GM18517 (cell line): ENCODE measurements around the gene NBR1.
A peak's percentile ranks its signal among the peaks of the same experiment; 100 is the strongest.
"Not testable (repeated sequence)": the region's sequence is repeated elsewhere in the genome, so short reads cannot be mapped to it uniquely, and the experiment has no call there.

Experiments used
- ATAC-seq: cut with Tn5 transposase; IDR thresholded peaks from one replicate; pipeline ENCODE4 v1.9.1; 2021; ENCODE audit warnings: mild to moderate bottlenecking, moderate library complexity; ENCODE audit not compliant: unreplicated experiment

The NBR1 gene

DNA sequence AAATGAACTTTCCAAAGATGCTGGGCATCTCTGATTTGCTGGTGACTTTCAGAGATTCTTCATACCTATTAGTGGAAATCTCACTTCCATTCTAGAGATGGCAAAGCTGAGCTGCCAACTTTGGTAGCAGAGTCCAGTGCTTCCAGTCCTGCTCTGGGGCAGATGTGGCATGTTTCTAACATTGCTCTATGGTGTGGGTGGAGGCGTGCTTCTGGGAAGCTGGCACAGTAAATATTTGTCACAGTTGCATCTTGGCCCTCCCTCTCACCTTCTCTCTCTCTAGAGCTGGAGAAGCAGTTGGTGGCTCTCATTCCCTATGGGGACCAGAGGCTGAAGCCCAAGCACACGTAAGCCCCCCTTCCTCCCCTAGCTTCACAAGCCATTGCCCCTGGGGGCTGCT is 42.5 kb downstream of the NBR1 start:
- ATAC-seq, result no peak

DNA sequence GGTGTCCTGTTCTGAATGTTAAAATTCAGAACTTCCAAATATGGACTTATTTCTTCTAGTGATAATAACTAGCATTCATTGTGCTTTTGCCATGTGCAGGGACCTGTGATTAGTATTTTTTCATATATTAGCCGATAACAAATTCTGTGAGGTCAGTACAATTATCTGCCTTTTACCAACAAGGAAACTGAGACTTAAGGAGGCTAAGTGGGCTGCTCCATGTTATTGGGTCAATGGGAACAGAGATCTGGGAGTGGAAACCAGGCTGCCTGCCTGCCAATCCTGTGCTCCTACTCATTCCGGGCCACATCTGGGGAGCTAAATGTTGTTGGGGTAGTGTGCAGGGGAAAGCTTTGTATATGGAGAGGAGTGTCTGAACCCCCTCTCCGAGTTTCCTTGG is 44.3 kb downstream of the NBR1 start:
- no peak for ATAC-seq

DNA sequence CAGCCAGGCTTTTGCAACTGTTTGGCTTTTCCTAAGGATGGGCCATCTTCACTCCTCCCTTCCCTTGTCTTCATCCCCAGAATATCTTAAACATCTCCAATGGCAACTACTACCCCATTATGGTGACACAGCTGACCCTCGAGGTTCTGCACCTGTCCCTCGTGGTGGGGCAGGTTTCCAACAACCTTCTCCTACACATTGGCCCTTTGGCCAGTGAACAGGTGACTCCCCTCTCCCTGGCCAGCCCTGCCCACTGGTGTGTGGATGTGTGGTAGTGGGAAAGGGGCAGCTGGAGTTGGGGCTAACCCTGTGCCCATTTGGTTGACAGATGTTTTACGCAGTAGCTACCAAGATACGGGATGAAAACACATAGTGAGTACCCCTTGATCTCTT is 45.4 kb downstream of the NBR1 start:
- no peak for ATAC-seq

DNA sequence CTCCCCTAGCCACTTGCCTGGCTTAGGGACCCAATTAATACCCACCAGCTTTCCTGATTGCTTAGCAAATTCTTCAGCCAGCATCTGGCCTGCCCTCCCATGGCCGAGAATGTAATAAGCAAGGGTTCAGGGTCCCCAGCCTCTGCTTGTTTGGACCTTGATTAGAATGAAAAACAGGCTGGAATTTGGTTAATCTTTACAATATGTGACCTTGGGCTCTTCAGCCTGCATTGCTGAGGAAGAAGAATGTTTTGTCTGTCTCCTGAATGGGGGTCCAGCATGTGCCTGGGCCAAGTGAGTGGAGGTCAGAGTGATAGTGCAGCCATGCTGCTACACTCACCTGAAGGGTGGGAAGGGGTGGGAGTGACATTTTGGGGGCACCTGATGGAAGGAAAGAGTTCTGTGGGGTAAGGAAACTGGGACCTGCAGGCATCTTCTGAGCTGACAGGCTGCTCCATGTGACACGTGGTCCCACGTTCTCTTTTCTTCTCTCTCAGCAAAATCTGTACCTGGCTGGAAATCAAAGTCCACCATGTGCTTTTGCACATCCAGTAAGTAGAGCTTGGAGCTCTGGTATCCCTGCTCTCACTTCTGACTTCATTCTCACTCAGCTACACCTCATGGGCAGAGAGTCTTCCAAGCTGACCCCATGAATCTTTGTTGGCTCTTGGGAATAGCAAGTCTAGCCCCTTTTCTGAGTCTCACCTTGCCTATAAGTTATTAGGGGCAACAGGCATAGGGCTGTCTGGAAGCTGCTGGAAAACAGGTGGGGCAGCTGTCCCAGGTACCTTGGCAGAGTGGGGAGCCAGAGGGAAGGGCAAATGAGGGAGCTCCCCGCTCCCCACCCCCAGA is 46.0 kb downstream of the NBR1 start:
- no peak for ATAC-seq

DNA sequence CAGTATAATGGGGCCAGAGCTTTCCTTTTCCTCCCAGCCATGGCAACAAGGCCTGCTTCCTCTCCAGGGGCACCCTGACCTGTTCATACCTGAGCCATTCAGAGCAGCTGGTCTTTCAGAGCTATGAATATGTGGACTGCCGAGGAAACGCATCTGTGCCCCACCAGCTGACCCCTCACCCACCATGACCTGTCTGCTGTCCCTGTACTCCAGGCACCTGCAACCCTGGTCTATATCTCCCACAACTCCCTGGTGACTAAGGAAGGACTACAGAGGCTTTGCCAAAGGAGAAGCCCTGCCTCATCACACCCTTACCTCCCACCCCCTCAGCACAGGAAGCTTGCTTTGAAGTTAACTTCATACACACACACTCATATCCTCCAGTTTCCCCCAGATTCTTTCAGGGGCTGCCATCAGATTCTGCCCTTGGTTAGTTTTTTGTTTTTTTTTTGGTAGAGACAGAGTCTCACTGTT is 46.6 kb downstream of the NBR1 start:
- ATAC-seq, result no peak

DNA sequence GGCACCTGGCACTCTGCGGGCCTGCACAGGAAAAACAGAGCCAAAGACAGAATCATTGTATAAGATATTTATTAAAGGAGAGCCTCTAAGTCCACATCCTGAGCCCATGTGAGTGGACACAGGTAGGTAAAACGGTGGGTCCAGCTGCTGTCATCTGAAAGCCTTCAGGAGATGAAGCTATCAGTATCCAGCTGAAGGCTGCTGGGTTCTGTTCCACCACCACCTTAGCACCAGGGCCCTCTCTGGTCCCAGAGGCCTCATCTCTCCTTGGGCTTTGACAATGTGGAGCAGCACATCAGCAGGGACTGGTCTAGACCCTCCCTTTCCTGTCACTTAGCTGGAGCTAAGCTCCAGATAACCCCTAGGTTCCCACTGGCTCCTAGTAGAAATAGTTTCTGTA is 48.0 kb downstream of the NBR1 start:
- ATAC-seq, result no peak

DNA sequence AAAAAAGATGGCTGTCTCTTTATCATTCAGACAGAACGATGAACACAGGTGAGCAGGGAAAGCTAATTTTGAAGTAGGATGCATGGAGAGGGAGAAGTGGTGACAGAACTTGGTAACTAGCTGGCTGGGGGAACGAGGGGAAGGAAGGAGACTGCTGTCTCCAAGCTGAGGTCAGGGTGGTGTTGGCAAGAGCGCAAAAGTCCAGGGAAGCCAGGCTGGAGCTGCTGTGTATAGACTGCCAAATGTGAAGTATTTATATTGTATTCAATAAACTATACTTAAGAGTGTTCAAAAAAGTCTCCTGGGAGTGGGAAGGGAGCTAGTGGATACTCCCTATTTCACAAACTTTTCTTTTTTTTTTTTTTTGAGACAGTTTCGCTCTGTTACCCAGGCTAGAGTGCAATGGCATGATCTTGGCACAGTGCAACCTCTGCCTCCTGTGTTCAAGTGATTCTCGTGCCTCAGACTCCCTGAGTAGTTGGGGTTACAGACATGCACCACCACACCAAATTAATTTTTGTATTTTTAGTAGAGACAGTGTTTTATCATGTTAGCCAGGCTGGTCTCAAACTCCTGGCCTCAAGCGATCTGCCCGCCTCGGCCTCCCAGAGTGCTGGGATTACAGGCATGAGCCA is 48.8 kb downstream of the NBR1 start:
- ATAC-seq, result no peak

DNA sequence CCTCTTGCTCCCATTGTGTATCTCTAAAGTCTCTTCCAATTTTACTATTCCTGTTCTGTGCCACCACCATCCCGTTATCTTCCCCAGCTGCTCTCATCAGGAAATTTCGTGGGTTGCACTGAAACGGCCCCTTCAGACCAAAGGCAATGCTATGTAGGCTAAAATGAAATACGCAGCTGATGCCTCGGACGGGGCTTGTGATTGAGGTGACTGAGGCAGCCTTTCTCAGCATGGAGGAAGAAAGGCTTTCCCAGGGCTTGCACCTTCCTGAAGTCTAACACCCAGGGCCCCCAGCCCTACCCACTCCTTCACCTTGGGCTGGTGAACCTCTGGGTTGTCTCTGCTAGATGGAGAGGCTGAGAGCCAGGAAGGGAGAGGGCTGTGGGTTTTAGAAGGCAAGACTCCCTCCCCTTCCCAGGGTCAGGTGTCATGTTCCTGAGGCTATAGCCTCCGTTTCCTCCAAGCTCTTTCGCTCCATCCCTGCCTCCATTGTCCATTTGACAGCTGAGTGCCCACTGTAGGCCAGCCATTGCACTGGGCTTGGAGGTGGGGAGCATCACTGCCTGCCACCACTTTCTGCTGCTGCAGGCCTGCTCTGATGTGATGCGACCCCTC is 49.6 kb downstream of the NBR1 start:
- ATAC-seq, result no peak

DNA sequence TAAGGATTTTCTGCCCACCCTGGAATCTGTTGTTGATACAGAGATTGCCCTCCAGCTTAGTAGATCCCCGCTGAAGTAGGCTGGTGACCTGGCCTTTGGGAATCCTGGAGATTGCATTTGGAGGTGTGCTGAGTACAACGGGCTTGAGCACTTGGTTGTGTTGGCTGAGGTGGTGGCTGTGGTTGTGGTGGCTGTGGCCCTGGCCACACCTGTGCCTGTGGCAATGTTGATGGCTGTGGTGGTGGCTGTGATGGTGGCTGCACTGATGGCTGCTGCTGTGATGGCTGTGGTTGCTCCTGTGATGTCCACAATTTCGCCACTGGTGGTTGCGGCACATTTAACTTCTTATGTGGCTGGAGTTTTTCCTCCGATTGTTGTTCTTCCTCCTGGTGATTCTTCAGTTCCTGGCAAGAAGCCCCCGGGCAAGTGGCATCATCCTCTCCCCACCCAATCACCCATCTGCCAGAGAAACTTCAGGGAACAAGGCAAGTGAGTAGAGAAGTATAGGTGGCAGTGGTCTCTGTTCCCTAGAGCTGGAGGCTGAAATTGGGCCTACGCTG is 53.2 kb downstream of the NBR1 start:
- no peak for ATAC-seq

DNA sequence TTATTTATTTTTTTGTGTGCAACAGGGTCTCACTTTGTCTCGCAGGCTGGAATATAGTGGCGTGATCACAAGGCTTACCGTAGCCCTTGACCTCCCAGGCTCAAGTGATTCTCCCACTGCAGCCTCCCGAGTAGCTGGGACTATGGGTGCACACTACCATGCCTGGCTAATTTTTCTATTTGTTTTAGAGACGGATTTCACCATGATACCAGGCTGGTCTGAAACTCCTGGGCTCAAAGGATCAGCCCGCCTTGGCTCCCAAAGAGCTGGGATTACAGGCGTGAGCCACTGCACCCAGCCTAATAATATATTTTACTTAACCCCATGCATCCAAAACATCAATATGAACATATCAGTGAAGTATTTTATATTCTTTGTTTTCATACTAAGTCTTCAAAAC is 55.4 kb downstream of the NBR1 start:
- ATAC-seq, result no peak

DNA sequence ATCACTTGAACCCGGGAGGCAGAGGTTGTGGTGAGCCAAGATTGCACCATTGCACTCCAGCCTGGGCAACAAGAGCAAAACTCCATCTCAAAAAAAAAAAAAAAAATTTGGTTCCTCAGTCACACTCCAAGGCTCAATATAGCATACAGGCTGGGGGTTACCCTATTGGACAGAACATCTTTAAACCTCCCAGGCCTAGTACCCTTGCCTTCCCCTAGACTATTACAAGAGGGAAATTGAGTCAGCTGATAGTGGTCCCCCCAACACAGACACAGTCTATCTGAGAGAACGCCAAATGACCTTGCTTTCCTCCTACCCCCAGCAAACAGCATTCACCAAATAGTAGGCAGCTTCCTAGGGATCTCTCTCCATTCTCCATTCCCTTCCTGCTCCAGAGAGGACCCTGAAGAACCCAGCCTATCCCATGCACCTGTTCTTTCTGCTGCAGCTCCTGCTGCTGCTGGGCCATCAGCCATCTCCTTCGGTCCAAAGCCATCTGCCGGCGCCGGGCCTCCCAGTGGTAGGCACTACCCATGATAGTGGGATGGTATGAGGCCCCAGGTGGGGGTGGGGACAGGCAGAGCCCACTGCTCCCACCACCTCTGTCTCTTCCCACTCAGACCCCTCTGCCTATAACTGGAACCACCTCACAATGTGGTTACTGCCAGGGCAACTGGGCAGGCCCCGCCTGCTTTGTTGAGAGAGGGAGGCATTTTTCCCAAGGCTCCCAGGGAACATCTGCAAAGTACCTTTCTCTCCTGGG is 57.2 kb downstream of the NBR1 start, which contains the start of gene CCDC200:
CCDC200 (minus strand) TSS at position 604 of the 763 bp plus-strand sequence; CDS start at position 535, 69 bp downstream.
- ATAC-seq, result not testable (repeated sequence)

DNA sequence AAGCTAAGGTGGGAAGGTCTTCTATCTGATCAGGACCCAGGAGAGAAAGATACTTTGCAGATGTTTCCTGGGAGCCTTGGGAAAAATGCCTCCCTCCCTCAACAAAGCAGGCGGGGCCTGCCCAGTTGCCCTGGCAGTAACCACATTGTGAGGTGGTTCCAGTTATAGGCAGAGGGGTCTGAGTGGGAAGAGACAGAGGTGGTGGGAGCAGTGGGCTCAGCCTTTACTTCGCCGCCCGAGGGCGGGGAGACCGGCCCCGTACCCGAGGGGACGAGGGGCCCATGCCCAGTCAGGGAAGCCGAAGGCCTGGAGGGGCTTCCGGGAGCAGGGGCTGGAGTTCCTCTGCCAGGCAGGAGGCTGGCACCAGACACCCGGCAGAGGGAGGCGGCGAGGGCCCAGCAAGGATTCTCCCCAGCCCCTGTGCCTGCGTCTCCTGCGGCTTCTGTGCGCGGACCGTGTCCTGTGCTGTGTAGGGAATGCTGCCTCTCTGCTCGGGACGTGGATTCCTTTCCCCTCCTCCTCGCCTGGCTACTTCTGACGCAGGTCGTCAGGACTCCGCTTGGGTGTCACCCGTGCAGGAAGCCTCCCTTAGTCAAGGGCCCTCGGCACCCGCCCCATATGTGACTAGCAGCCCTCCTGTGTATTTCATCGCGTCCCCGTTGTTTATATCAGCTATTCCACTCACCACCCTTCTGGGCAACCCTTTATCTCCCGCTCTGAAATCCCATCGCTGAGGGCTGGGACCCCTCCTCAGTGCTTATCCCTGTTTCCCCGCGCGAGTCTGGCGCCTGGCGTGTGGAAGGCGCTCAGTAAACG is 60.4 kb downstream of the NBR1 start:
- ATAC-seq, result not testable (repeated sequence)

DNA sequence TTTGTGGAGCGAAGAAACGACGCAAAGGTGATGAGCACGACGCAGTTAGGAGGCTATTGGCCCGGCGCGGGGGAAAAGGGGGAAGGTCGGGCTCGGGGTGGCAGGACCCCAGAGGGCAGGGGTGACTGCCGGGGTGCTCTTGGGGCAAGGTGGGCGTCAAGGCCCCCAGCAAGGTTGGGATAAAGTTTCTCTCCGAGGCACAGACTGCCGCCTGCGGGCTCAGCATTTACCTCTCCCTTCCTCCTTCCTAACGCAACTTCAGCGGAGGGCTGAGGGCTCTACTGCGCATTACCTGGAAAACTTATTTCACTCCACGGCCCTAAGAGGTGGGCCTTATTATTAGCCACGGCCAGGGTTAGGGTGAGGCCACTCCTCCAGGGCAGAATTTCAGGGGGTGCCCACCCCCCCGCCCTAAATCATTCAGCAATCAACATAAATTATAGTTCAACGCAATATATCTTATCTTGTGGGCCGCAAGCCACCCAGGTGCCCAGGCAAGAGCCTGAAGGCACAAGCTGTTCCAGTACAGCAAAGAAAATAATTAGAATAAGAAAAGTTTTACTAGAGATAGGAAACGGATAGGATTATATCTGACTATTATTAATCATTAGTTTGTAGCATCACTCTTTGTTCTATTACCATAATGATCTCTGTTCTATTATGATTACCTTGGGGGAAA is 61.1 kb downstream of the NBR1 start:
- not testable (repeated sequence) for ATAC-seq

DNA sequence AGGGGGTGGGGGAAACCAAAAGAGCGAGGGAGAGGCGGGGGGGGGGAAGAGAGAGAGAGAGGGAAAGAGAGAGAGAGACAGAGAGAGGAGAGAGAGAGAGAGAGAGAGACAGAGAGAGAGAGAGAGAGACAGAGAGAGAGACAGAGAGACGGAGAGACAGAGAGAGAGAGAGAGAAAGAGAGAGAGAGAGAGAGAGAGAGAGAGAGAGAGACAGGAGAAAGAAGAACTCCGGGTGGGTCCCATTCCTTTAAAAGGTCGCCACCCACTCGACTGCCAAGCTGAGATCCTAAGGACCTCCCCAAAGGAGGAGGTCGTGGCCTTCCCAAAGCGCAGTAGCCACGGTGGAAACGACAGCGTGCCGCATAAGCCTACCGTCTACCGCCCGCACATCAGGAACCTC is 62.2 kb downstream of the NBR1 start:
- ATAC-seq, result not testable (repeated sequence)

DNA sequence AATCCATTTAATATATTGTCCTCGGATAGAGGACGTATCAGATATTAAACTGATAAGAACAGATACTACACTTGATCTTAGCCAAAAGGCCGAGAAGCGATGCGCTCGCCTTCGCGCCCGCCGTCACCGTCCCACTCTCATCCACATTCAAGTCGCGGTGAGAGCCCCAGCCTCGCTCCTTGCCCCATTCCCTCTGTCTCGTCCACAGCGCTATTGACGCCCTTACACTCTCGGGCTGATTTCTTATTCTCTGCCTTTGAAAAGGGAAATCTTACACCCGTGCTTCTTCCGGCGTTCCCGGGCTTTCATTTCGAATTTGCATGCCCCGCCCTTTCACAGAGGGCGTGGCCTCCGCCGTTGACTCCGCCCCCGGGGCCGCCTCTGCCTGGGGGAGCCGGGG is 62.9 kb downstream of the NBR1 start, which contains the start of gene RNU2-1:
RNU2-1 (minus strand) TSS at position 101 of the 400 bp plus-strand sequence.
- ATAC-seq, result not testable (repeated sequence)

DNA sequence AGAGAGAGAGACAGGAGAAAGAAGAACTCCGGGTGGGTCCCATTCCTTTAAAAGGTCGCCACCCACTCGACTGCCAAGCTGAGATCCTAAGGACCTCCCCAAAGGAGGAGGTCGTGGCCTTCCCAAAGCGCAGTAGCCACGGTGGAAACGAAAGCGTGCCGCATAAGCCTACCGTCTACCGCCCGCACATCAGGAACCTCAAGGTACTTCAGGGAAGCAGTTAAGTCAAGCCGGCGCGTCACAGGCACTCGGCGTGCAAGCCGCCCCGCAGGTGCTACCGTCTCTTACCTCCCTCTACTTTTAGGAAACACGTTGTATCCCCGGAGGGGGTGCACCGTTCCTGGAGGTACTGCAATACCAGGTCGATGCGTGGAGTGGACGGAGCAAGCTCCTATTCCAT is 68.6 kb downstream of the NBR1 start:
- peak; percentile 41 for ATAC-seq

DNA sequence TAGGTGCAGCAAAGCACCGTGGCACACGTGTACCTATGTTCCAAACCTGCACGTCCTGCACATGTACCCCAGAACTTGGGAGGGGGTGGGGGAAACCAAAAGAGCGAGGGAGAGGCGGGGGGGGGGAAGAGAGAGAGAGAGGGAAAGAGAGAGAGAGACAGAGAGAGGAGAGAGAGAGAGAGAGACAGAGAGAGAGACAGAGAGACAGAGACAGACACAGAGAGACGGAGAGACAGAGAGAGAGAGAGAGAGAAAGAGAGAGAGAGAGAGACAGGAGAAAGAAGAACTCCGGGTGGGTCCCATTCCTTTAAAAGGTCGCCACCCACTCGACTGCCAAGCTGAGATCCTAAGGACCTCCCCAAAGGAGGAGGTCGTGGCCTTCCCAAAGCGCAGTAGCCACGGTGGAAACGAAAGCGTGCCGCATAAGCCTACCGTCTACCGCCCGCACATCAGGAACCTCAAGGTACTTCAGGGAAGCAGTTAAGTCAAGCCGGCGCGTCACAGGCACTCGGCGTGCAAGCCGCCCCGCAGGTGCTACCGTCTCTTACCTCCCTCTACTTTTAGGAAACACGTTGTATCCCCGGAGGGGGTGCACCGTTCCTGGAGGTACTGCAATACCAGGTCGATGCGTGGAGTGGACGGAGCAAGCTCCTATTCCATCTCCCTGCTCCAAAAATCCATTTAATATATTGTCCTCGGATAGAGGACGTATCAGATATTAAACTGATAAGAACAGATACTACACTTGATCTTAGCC is 69.8 kb downstream of the NBR1 start:
- ATAC-seq, result peak; percentile 36

DNA sequence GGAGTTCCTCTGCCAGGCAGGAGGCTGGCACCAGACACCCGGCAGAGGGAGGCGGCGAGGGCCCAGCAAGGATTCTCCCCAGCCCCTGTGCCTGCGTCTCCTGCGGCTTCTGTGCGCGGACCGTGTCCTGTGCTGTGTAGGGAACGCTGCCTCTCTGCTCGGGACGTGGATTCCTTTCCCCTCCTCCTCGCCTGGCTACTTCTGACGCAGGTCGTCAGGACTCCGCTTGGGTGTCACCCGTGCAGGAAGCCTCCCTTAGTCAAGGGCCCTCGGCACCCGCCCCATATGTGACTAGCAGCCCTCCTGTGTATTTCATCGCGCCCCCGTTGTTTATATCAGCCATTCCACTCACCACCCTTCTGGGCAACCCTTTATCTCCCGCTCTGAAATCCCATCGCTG is 75.4 kb downstream of the NBR1 start:
- not testable (repeated sequence) for ATAC-seq
